COLO829 (cell line): ENCODE measurements around the gene UQCC5.

Source experiments
- DNase-seq: peaks from one replicate; pipeline ENCODE4 v3.0.0; 2012; ENCODE audit warnings: low spot score

UQCC5 gene, protein sequence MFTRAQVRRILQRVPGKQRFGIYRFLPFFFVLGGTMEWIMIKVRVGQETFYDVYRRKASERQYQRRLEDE

DNA sequence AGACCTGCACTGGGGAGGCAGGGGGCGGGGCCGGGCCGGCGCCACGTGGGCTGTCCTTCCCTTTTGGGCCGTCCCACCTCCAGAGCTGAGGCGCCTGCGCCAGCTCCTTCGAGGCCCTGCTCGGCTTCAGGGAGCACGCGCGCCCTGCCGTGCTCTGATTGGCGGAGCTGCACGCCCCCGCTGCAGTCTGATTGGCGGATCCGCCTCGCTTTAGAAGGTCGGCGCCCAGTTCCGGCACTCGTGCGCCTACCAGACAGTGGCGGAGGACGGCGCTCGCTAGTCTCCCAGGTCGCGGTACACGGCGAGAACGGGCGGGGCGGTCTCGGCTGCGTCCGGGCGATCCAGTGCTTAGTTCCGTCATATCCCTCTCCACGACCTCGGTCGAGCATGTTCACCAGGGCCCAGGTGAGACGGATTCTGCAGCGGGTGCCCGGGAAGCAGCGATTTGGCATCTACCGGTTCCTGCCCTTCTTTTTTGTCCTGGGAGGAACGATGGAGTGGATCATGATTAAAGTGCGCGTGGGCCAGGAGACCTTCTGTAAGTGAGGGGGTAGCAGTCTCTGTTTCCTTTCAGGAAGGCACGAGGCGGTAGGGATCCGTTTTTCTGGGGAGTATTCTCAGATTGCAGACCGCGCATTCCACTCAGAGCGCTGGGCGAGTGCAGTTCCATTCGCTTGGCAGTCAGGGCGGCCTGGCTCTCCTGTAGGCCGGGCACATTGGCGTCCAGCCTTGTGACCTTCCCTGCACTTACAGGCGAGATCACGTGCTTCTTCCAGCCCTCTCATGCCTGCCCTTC, at the start of gene UQCC5:
Gene UQCC5 (plus strand): TSS at position 237 of the 796 bp plus-strand sequence. CDS start 151 bp downstream, at position 388.
- peak; percentile 98 for DNase-seq

DNA sequence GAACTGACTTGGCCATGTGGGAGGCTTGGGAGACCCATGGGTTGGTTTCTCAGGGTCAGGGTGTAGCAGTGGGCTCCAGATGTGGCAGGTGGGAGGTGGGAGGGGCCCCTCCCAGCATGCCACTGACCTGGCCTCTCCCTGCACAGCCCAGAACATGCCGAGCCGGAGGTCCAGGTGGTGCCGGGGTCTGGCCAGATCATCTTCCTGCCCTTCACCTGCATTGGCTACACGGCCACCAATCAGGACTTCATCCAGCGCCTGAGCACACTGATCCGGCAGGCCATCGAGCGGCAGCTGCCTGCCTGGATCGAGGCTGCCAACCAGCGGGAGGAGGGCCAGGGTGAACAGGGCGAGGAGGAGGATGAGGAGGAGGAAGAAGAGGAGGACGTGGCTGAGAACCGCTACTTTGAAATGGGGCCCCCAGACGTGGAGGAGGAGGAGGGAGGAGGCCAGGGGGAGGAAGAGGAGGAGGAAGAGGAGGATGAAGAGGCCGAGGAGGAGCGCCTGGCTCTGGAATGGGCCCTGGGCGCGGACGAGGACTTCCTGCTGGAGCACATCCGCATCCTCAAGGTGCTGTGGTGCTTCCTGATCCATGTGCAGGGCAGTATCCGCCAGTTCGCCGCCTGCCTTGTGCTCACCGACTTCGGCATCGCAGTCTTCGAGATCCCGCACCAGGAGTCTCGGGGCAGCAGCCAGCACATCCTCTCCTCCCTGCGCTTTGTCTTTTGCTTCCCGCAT, 49.2 kb upstream of the UQCC5 start:
- DNase-seq, result no peak

DNA sequence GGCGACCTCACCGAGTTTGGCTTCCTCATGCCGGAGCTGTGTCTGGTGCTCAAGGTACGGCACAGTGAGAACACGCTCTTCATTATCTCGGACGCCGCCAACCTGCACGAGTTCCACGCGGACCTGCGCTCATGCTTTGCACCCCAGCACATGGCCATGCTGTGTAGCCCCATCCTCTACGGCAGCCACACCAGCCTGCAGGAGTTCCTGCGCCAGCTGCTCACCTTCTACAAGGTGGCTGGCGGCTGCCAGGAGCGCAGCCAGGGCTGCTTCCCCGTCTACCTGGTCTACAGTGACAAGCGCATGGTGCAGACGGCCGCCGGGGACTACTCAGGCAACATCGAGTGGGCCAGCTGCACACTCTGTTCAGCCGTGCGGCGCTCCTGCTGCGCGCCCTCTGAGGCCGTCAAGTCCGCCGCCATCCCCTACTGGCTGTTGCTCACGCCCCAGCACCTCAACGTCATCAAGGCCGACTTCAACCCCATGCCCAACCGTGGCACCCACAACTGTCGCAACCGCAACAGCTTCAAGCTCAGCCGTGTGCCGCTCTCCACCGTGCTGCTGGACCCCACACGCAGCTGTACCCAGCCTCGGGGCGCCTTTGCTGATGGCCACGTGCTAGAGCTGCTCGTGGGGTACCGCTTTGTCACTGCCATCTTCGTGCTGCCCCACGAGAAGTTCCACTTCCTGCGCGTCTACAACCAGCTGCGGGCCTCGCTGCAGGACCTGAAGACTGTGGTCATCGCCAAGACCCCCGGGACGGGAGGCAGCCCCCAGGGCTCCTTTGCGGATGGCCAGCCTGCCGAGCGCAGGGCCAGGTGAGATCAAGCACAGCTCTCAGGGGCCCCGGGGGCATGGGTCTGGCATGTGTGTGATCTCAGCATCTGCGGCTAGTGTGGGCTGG, 48.4 kb upstream of the UQCC5 start:
- no peak for DNase-seq

DNA sequence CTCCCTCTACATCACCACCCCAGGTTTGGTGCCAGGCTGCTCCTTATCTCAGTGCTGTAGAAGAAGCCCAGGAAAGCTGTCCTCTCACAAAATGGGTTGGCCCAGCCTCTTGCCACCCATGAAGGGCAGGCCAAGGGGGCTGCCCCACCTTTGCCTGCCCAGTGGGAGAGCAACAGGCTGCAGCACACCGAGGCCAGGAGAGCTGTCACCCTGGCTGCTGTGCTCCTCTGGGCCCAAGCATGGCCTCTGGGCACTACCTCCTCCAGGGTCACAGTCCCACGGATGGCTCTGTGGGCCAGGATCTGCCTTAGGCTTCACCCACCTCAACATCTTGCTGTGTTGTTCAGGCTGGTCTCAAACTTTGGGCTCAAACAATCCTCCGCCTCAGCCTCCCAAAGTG, 47.7 kb upstream of the UQCC5 start:
- no peak for DNase-seq

DNA sequence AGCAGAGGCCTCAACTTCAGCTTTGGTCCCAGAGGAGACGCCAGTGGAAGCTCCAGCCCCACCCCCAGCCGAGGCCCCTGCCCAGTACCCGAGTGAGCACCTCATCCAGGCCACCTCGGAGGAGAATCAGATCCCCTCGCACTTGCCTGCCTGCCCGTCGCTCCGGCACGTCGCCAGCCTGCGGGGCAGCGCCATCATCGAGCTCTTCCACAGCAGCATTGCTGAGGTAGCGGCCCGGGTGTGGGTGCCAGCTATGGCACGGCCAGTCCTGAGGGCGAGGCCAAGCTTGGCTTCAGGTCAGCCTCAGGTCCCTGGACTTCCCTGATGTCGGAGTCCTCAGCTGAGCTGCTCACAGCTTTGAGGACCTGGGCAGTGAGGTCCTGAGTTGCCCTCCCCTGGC, 47.0 kb upstream of the UQCC5 start:
- DNase-seq, result no peak

DNA sequence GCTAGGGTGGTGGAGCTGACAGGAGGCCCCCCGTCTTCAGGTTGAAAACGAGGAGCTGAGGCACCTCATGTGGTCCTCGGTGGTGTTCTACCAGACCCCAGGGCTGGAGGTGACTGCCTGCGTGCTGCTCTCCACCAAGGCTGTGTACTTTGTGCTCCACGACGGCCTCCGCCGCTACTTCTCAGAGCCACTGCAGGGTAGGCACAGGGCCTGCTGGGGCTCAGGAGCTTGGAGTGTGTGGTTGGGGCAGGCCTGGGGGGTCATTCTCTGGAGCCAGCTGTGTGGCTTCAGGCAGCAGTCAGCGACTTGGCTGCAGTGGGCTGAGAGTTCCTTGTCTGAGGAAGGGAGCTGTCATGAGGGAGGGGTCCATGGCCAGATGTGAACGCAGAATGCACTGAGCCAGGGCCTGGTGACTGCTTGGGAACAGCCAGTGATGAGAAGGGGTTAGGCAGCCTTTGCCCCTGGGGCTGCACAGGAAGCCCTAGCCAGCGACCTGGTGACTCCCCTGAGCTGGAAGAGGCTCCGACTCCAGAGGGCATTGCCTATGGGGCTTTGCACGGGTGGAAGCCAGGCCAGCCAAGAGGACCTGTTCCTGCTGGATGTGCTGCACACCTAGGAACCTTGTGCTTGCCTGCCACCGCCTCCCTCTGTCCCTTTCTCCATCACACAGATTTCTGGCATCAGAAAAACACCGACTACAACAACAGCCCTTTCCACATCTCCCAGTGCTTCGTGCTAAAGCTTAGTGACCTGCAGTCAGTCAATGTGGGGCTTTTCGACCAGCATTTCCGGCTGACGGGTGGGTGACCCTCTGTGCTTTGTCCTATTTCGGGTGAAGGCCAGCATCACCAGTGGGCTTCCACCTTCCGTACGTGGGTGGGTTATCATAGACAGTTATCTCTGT, 46.1 kb upstream of the UQCC5 start:
- DNase-seq, result no peak

DNA sequence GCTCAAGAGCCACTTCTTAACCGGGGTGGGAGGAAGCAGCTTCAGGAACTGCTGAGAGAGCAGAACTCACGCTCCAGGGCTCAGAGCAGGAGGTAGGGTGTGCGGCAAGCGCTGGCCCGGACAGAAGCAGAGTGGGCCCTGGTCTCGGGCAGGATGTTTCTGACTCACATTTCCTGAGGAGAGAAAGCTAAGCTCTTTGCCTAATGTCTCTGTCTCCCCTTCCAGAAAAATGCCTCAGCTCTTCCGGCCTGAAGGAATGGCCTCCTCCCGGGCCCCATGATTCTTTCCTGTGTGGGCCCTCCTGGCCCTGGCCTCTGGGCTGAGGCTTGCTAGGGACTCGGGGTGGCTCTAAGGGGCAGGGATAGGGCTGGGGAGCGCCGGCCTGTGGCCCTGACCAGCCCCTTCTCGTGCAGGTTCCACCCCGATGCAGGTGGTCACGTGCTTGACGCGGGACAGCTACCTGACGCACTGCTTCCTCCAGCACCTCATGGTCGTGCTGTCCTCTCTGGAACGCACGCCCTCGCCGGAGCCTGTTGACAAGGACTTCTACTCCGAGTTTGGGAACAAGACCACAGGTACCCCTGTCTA, 45.4 kb upstream of the UQCC5 start:
- DNase-seq, result no peak

DNA sequence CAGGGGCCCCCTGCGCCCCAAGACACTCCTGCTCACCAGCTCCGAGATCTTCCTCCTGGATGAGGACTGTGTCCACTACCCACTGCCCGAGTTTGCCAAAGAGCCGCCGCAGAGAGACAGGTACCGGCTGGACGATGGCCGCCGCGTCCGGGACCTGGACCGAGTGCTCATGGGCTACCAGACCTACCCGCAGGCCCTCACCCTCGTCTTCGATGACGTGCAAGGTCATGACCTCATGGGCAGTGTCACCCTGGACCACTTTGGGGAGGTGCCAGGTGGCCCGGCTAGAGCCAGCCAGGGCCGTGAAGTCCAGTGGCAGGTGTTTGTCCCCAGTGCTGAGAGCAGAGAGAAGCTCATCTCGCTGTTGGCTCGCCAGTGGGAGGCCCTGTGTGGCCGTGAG, 44.3 kb upstream of the UQCC5 start:
- no peak for DNase-seq

DNA sequence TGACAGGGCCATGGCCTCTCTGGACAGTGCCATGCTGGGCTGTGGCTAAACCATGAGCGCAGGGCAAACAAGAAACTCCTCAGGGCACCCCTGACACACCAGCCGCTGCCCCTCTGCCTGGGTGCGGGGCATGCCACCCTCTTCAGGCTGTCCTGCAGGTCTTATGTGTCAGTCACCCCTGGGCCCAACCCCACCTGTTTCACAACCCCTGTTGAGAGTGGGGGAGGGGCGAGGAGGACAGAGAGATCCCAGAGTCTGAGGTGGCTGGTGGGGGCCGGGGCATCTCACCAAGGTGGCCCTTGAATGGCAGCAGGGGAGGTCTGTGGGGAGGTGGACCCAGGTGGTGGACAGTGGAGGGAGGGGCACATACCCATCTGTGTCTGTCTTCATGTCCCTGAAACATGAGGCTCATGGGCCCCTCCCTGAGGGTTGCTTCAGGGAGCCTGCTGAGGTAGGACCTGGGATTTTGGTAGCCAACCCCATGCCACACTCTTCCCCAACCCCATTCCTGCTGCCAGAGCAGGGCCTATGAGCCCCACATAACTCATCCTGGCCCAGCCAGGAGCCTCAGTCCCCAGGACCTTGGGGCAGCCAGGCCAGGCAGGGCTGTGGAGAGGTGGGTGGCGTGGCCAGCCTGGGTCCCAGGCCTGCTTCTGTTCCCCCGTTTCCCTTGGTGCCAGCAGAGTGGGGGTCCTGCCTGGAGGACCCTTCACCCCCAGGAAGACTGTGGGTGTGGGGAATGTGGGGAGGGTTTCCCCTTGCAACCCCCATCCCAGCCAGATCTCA, 43.0 kb upstream of the UQCC5 start:
- DNase-seq, result no peak

DNA sequence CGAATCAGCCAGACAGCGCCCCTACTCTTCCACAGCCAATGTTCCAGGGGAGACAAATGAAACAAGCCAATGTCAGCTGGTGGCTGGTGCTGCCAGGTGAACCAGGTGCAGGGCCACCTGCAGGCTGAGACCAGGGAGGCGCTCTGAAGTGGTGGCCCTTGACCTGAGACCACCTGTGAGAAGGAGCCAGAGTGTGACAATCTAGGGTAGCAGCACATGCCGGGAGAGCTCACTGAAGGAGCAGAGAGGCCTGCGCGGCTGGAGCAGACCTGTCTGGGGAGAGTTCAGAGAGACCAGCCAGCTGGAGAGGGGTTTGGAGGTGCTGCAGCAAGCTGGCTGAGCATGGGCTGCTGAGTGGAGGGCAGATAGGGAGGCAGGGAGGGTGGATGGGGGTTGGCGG, 42.0 kb upstream of the UQCC5 start:
- DNase-seq, result no peak

DNA sequence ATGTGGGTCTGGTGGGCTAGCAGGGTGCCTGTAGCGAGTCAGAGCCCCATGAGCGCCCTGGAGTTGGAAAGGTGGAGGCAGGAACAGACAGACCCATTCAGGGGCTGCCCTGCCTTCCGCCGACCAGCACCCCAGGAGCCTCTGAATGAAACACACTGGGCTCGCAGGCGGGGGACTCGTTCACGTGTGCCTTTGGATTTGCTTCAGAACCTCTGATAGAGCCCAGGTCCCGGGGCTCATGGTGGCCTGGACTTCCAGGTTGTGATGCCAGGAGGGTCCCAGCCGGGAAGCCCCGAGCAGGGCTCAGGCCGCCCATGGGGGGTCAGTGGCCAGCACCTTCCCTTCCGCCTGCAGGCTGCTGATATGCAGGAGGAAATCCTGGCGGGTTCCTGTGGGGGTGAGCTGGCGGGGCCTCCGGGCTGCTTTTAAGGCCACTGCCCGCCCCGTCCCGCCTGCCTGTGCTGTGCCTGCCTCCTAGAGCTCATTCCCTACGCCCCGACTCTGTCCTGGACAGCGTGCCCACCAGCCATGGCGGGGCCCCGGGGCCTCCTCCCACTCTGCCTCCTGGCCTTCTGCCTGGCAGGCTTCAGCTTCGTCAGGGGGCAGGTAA, 41.4 kb upstream of the UQCC5 start, which contains the start of gene STAB1:
Gene STAB1 (plus strand): TSS at position 453 of the 610 bp plus-strand sequence. CDS start 76 bp downstream, at position 529.
- DNase-seq, result no peak

DNA sequence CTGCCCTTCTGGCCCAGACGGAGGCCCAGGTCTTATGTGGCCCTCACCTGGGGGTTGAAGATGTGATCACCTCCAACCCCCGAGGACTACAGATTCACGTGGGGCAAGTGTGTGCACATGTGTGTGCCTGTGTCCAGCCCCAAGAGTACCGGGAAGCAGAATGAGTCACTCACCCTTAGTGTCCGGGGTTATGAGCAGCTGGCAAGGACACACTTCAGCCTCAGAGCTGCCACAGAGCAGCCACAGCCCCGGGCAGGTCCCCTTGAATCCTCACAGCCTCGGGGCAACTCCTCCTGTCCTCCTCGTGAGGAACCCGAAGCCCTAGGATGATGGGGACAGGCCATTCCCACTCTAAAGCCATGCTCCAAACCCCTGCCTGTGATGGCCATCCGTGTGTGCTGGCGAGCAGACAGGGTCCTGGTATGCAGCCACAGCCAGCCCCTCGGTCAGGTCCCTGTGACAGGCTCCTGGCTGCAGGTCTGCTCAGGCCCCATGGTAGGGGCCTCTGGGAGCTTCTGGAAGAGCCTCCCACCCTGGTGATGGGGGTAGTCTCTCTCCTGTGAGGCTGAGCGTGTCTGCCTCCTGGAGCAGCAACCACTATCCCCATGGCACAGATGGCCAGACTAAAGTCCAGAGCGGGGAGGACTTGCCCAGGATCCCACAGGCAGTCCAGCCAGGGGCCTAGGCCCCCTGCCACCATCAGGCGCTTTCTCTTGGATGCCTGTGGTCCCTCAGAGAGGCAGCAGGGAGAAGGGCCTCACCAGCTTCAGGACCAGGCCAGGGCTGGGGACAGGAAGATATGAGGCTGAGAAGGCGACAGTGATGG, 40.4 kb upstream of the UQCC5 start:
- no peak for DNase-seq

DNA sequence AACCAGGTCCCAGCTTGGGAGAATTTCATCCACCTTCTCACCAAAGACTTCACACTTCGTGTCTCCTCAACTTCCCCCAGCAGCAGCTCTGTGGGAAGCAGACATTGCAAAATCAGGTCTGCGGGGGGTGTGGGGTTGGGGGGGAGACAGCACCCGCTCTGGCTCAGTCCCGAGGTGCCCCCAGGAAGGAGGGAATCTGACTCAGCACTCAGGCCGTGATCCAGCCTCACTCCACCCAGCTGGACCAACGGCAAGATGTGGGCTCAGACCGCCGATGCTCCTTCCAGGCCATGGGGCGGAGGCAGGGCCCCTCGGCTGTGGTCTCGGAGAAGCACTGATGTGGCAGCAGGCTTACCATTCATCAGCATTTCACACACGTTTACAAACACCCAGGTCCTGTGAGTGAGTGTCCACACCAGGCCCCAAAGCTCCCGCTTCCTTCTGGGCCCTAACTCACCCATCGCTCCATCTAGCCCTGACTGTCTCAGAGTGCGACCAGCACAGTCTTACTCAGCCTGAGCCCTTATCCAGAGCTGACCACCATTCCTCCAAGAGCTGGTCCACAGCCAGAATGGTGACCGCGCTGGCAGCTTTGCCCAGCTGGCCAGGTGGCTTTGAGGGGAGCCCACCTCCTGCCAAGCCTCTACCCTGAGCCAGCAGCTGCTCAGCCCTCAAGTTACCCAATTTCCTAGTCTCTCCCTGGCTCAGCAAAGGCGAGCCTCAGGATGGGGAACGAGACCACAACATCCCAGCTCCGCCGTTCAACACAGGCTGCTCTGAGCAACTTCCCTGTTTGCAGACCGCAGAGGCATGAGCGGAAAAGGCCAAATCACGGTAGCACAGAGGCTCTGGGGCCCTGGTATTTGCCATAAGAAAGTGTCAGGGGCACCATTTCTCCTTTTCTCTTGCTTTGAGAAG, 38.0 kb upstream of the UQCC5 start:
- DNase-seq, result no peak

DNA sequence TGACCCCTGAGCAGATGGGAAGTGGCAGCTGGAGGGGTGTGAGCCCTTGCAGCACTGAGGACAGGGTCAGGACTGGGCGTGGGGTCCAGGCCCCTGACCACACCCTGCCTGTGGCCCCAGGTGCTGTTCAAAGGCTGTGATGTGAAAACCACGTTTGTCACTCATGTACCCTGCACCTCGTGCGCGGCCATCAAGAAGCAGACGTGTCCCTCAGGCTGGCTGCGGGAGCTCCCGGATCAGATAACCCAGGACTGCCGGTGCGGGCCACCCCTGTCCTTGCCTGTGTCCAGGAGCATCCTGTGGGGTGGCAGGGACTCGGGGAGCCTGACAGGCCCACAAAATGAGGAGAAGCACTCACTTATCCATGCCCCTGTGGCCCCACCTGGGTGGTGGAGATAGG, 35.4 kb upstream of the UQCC5 start:
- no peak for DNase-seq

DNA sequence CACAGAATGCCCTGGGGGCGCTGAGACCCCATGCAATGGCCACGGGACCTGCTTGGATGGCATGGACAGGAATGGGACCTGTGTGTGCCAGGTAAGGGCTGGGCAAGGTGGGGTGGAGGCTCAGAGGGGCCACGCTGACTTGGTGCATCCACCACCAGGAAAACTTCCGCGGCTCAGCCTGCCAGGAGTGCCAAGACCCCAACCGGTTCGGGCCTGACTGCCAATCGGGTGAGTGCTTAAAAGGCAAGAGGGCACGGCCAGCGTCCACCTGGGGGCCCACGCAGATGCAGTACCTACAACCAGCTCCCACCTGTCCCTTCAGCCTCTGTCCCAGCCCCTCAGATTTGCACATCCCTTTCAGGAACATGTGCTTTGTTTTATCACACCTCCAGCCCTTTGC, 34.4 kb upstream of the UQCC5 start:
- no peak for DNase-seq

DNA sequence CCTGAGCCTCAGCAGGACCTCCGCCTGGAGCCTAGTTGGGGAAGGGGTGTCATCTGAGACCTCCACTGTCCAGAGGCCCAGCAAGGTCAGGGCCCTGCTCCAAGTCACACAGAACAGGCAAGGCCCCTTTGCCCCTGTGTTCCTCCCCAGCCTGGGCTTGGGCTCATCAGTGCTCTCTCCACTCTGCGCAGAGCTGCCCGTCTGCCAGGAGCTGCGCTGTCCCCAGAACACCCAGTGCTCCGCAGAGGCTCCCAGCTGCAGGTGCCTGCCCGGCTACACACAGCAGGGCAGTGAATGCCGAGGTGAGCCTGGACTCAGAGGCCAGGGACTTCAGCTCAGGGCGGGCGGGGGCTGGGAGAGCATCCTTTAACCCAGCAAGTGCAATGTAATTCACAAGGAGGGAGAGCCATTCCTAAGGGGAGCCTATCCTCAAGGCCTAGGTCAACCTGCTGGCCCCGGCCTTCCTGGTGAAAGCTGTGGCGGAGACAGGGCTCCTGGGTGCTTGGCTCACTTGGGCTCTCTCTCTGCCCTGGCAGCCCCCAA, 33.5 kb upstream of the UQCC5 start:
- DNase-seq, result no peak

DNA sequence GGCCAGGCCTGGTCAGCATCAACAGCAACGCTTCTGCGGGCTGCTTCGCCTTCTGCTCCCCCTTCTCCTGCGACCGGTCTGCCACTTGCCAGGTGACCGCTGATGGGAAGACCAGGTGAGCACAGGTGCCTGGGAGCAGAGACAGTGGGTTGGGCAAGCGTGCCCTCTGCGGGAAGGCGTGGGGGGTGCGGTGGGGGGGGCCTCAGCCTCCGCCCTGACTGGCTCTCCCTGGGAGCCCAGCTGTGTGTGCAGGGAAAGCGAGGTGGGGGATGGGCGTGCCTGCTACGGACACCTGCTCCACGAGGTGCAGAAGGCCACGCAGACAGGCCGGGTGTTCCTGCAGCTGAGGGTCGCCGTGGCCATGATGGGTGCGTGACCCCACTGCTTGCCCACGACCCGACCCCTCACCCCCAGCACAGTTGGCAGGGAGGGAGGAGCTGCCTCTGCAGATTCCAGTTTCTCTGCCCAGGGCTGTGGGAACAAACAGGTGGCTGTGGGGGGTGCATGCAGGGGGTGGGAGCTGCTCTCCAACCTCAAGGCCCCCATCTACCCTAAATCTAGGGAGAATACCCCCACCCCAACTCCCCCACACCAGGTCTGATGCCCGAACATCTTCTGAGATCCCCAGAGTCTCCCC, 32.5 kb upstream of the UQCC5 start:
- no peak for DNase-seq
